ENCODE results near the gene FRMPD1.

Gene FRMPD1

GRCh38 chr9:37677435-37677834 is 26.7 kb downstream of the FRMPD1 start:
- ATAC-seq = no peak
- no peak for TF ChIP-seq ZNF70 (CRISPR knock-in tag; IDR thresholded peaks at IDR 0.05)
- TF ChIP-seq ARNTL (CRISPR knock-in tag; IDR thresholded peaks at IDR 0.05; ENCODE audit: borderline replicate concordance, low read depth) = no peak
- no peak for TF ChIP-seq ZFP3 (CRISPR knock-in tag; IDR thresholded peaks at IDR 0.05)
- TF ChIP-seq CSDC2 (CRISPR knock-in tag; IDR thresholded peaks at IDR 0.05) = no peak
- TF ChIP-seq CREB5 (CRISPR knock-in tag; IDR thresholded peaks at IDR 0.05; ENCODE audit: low read depth) = no peak
- no peak for TF ChIP-seq POU6F1 (CRISPR knock-in tag; IDR thresholded peaks at IDR 0.05; ENCODE audit: borderline replicate concordance, low read depth)

GRCh38 chr9:37678789-37679273 is 28.1 kb downstream of the FRMPD1 start:
- no peak for TF ChIP-seq RARB (CRISPR knock-in tag; IDR thresholded peaks at IDR 0.05)
- TF ChIP-seq OSR1 (CRISPR knock-in tag; IDR thresholded peaks at IDR 0.05) = no peak
- TF ChIP-seq ZNF8 (CRISPR knock-in tag; IDR thresholded peaks at IDR 0.05) = no peak
- no peak for TF ChIP-seq ZC3H10 (CRISPR knock-in tag; IDR thresholded peaks at IDR 0.05)
- TF ChIP-seq POU6F1 (CRISPR knock-in tag; IDR thresholded peaks at IDR 0.05; ENCODE audit: borderline replicate concordance, low read depth) = no peak
- TF ChIP-seq CSDC2 (CRISPR knock-in tag; IDR thresholded peaks at IDR 0.05) = no peak
- no peak for TF ChIP-seq TOX (CRISPR knock-in tag; IDR thresholded peaks at IDR 0.05; ENCODE audit: borderline replicate concordance)
- TF ChIP-seq ISL1 (CRISPR knock-in tag; IDR thresholded peaks at IDR 0.05) = no peak
- TF ChIP-seq ZFP30 (CRISPR knock-in tag; IDR thresholded peaks at IDR 0.05) = no peak
- no peak for TF ChIP-seq ZNF70 (CRISPR knock-in tag; IDR thresholded peaks at IDR 0.05)
- TF ChIP-seq BACH2 (CRISPR knock-in tag; IDR thresholded peaks at IDR 0.05; ENCODE audit: borderline replicate concordance) = no peak
- TF ChIP-seq SNAI2 (CRISPR knock-in tag; IDR thresholded peaks at IDR 0.05) = no peak
- no peak for TF ChIP-seq ARNTL (CRISPR knock-in tag; IDR thresholded peaks at IDR 0.05; ENCODE audit: borderline replicate concordance, low read depth)
- TF ChIP-seq PPARA (CRISPR knock-in tag; IDR thresholded peaks at IDR 0.05; ENCODE audit: borderline replicate concordance) = no peak
- TF ChIP-seq ZNF565 (CRISPR knock-in tag; conservative IDR thresholded peaks at IDR 0.05; ENCODE audit: low read depth) = no peak
- no peak for TF ChIP-seq CSRNP3 (CRISPR knock-in tag; IDR thresholded peaks at IDR 0.05)
- TF ChIP-seq ESRRG (CRISPR knock-in tag; IDR thresholded peaks at IDR 0.05) = no peak
- no peak for ATAC-seq

- no peak for ATAC-seq
- TF ChIP-seq GLIS3 (CRISPR knock-in tag; IDR thresholded peaks at IDR 0.05) = no peak
- no peak for TF ChIP-seq ZNF70 (CRISPR knock-in tag; IDR thresholded peaks at IDR 0.05)
- TF ChIP-seq CSDC2 (CRISPR knock-in tag; IDR thresholded peaks at IDR 0.05) = no peak
- no peak for TF ChIP-seq ZNF565 (CRISPR knock-in tag; conservative IDR thresholded peaks at IDR 0.05; ENCODE audit: low read depth)
- no peak for TF ChIP-seq CREB5 (CRISPR knock-in tag; IDR thresholded peaks at IDR 0.05; ENCODE audit: low read depth)
- no peak for TF ChIP-seq ISL1 (CRISPR knock-in tag; IDR thresholded peaks at IDR 0.05)
- no peak for TF ChIP-seq PATZ1 (CRISPR knock-in tag; IDR thresholded peaks at IDR 0.05; ENCODE audit: borderline replicate concordance)
- no peak for TF ChIP-seq ESRRG (CRISPR knock-in tag; IDR thresholded peaks at IDR 0.05)
- TF ChIP-seq OSR1 (CRISPR knock-in tag; IDR thresholded peaks at IDR 0.05) = no peak
- no peak for TF ChIP-seq TCF4 (CRISPR knock-in tag; IDR thresholded peaks at IDR 0.05; ENCODE audit: borderline replicate concordance)
- TF ChIP-seq TOX (CRISPR knock-in tag; IDR thresholded peaks at IDR 0.05; ENCODE audit: borderline replicate concordance) = no peak
- TF ChIP-seq ZNF8 (CRISPR knock-in tag; IDR thresholded peaks at IDR 0.05) = no peak
- TF ChIP-seq ZFP3 (CRISPR knock-in tag; IDR thresholded peaks at IDR 0.05) = no peak
- no peak for TF ChIP-seq BACH2 (CRISPR knock-in tag; IDR thresholded peaks at IDR 0.05; ENCODE audit: borderline replicate concordance)
- TF ChIP-seq ZFP30 (CRISPR knock-in tag; IDR thresholded peaks at IDR 0.05) = no peak
- no peak for TF ChIP-seq ARNTL (CRISPR knock-in tag; IDR thresholded peaks at IDR 0.05; ENCODE audit: borderline replicate concordance, low read depth)
Observed at GRCh38 chr9:37679649-37680402, 29.1 kb downstream of the FRMPD1 start.

All from SK-N-SH treated with all-trans-retinoic acid at 6 μM for 48 hours (cell line).